ENCODE data around the gene SRGAP3.

GRCh38 chr3:9266716-9267115, 17.3 kb upstream of the SRGAP3 start:
- no peak for TF ChIP-seq ZC3H10 (CRISPR knock-in tag; IDR thresholded peaks at IDR 0.05)
- no peak for TF ChIP-seq PATZ1 (CRISPR knock-in tag; IDR thresholded peaks at IDR 0.05; ENCODE audit: borderline replicate concordance)
- no peak for TF ChIP-seq ZNF70 (CRISPR knock-in tag; IDR thresholded peaks at IDR 0.05)
- no peak for TF ChIP-seq POU6F1 (CRISPR knock-in tag; IDR thresholded peaks at IDR 0.05; ENCODE audit: borderline replicate concordance, low read depth)
- TF ChIP-seq ZFP30 (CRISPR knock-in tag; IDR thresholded peaks at IDR 0.05), result no peak
- no peak for TF ChIP-seq ISL1 (CRISPR knock-in tag; IDR thresholded peaks at IDR 0.05)
- TF ChIP-seq RARB (CRISPR knock-in tag; IDR thresholded peaks at IDR 0.05), result no peak
- TF ChIP-seq ESRRG (CRISPR knock-in tag; IDR thresholded peaks at IDR 0.05), result no peak
- TF ChIP-seq TOX (CRISPR knock-in tag; IDR thresholded peaks at IDR 0.05; ENCODE audit: borderline replicate concordance), result no peak
- TF ChIP-seq ARNTL (CRISPR knock-in tag; IDR thresholded peaks at IDR 0.05; ENCODE audit: borderline replicate concordance, low read depth), result no peak
- TF ChIP-seq PPARA (CRISPR knock-in tag; IDR thresholded peaks at IDR 0.05; ENCODE audit: borderline replicate concordance), result no peak
- no peak for TF ChIP-seq TSHZ2 (CRISPR knock-in tag; IDR thresholded peaks at IDR 0.05)
- no peak for TF ChIP-seq CREB5 (CRISPR knock-in tag; IDR thresholded peaks at IDR 0.05; ENCODE audit: low read depth)
